ENCODE data around the gene GID8.
A peak's percentile ranks its signal among the peaks of the same experiment; 100 is the strongest.
"Not testable (repeated sequence)": the region's sequence is repeated elsewhere in the genome, so short reads cannot be mapped to it uniquely, and the experiment has no call there.

GID8 gene

GRCh38 chr20:62921119-62921687, 16.7 kb upstream of the GID8 start:
- no peak overlapping the region for H3K4me3 ChIP-seq (ENCODE audit: low read depth, low read length)

- no peak overlapping the region for H3K4me3 ChIP-seq (ENCODE audit: low read depth, low read length)
Measured at GRCh38 chr20:62922451-62922921, 15.5 kb upstream of the GID8 start.

GRCh38 chr20:62923059-62923668, 14.8 kb upstream of the GID8 start:
- not testable (repeated sequence) for H3K4me3 ChIP-seq (ENCODE audit: low read depth, low read length)

- H3K4me3 ChIP-seq (ENCODE audit: low read depth, low read length) = peak overlapping the region; percentile 87
Measured at GRCh38 chr20:62923669-62924441, 14.1 kb upstream of the GID8 start.

- H3K4me3 ChIP-seq (ENCODE audit: low read depth, low read length) = peak overlapping the region; percentile 87
Measured at GRCh38 chr20:62924442-62925075, 13.4 kb upstream of the GID8 start.

GRCh38 chr20:62925076-62925419, 12.9 kb upstream of the GID8 start:
- peak overlapping the region; percentile 87 for H3K4me3 ChIP-seq (ENCODE audit: low read depth, low read length)

- H3K4me3 ChIP-seq (ENCODE audit: low read depth, low read length) = peak overlapping the region; percentile 87
Measured at GRCh38 chr20:62925420-62926228, 12.3 kb upstream of the GID8 start.

GRCh38 chr20:62926229-62927127, 11.5 kb upstream of the GID8 start, which contains the start of gene DIDO1:
DIDO1 (minus strand) TSS chr20:62926505.
- peak within 1 kb of the TSS; percentile 87 for H3K4me3 ChIP-seq (ENCODE audit: low read depth, low read length)

- peak overlapping the region; percentile 87 for H3K4me3 ChIP-seq (ENCODE audit: low read depth, low read length)
Measured at GRCh38 chr20:62927128-62927705, 10.7 kb upstream of the GID8 start.

GRCh38 chr20:62928246-62928939, 9.6 kb upstream of the GID8 start:
- H3K4me3 ChIP-seq (ENCODE audit: low read depth, low read length) = peak overlapping the region; percentile 87

- peak overlapping the region; percentile 48 for H3K4me3 ChIP-seq (ENCODE audit: low read depth, low read length)
Measured at GRCh38 chr20:62929051-62929538, 8.9 kb upstream of the GID8 start.

GRCh38 chr20:62931464-62931863, 6.5 kb upstream of the GID8 start:
- no peak overlapping the region for H3K4me3 ChIP-seq (ENCODE audit: low read depth, low read length)

- H3K4me3 ChIP-seq (ENCODE audit: low read depth, low read length) = no peak overlapping the region
Measured at GRCh38 chr20:62933966-62934365, 4.0 kb upstream of the GID8 start.

- H3K4me3 ChIP-seq (ENCODE audit: low read depth, low read length) = peak overlapping the region; percentile 25
Measured at GRCh38 chr20:62935204-62935967, 2.6 kb upstream of the GID8 start.

GRCh38 chr20:62935968-62936585, 1.9 kb upstream of the GID8 start:
- peak overlapping the region; percentile 25 for H3K4me3 ChIP-seq (ENCODE audit: low read depth, low read length)

- peak overlapping the region; percentile 85 for H3K4me3 ChIP-seq (ENCODE audit: low read depth, low read length)
Measured at GRCh38 chr20:62937268-62938104, 461 bp upstream of the GID8 start.

- no peak overlapping the region for H3K4me3 ChIP-seq (ENCODE audit: low read depth, low read length)
Measured at GRCh38 chr20:62940875-62941274, 2.9 kb downstream of the GID8 start.

Data from iPS-11a (cell line).